K562 (cell line): ENCODE results near the gene HLTF. TPM values are rescaled to one million over a fixed set of nuclear protein-coding genes. Genes with fewer than 3 reads are reported as not detected.

ENCODE experiments used
- ATAC-seq: fragments of 200-7000 bp; cut with Tn5 transposase; 3 replicates; pipeline ENCODE4 v1.9.1; 2020; ENCODE audit warnings: moderate library complexity
- BruUV-seq: library from RNA; stranded (reverse); fragments of 400-500 nt; replicated peaks from 2 replicates; lab custom pipeline; 2021; lab: Mats Ljungman, UMichigan
- CTCF ChIA-PET: fragments of 300-600 bp; formaldehyde crosslinking; extraction: SDS; loops from one replicate; lab custom pipeline; 2021; ENCODE audit warnings: low intra/inter-chr PET ratio; lab: Yijun Ruan, JAX
- POLR2A ChIA-PET: fragments of 300-600, 350-650 bp; sonication (Branson Sonifier 250); formaldehyde crosslinking; extraction: SDS; loops from one replicate; lab custom pipeline; 2021; ENCODE audit warnings: antibody characterized with exemption, inconsistent platforms; lab: Yijun Ruan, JAX
- DNase-seq, 4 experiments: peaks; one replicate each; pipeline versions ENCODE4 v3.0.0 to v3.0.0-alpha.2; 2011 to 2018; ENCODE audit warnings: low spot score in 3 of 4, mixed read lengths in 3 of 4; ENCODE audit errors: extremely low read depth in 1 of 4
- FAIRE-seq: peaks from 2 replicates; lab custom pipeline; 2011; peaks lifted over from hg19 to GRCh38; lab: Jason Lieb, UNC
- H2AFZ ChIP-seq: 2 replicates; pipeline ENCODE4 v1.6.0; 2011; ENCODE audit warnings: low read depth, low read length, control low read depth, inconsistent platforms
- H3K27ac ChIP-seq: fragments of 200-600 bp; 3 replicates; pipeline ENCODE4 v1.8.0; 2011; ENCODE audit warnings: low read depth, mild to moderate bottlenecking, control low read depth, inconsistent platforms, low read length, moderate library complexity, mixed read lengths; ENCODE audit errors: extremely low read depth
- H3K27me3 ChIP-seq, 2 experiments: fragments of 300-600 bp in 1 of 2; 2 replicates in 1 of 2; 3 replicates in 1 of 2; pipeline versions ENCODE4 v1.6.0 to v1.8.0; 2011; ENCODE audit warnings: inconsistent platforms in 2 of 2, low read length in 2 of 2, mild to moderate bottlenecking in 1 of 2, mixed read lengths in 1 of 2, moderate library complexity in 1 of 2; ENCODE audit not compliant: control insufficient read depth in 2 of 2, insufficient read depth in 2 of 2
- H3K36me3 ChIP-seq: fragments of 300-600 bp; 3 replicates; pipeline ENCODE4 v1.8.0; 2011; ENCODE audit warnings: mild to moderate bottlenecking, low read length, inconsistent platforms; ENCODE audit not compliant: control insufficient read depth, insufficient read depth
- H3K4me1 ChIP-seq, 2 experiments: fragments of 200-600 bp in 1 of 2; replicated peaks in 1 of 2; 2 replicates in 1 of 2; 3 replicates in 1 of 2; pipeline versions ENCODE4 v1.5.1 to v1.8.0; 2011; ENCODE audit warnings: inconsistent platforms in 2 of 2, low read length in 2 of 2, mild to moderate bottlenecking in 1 of 2, mixed read lengths in 1 of 2, moderate library complexity in 1 of 2; ENCODE audit not compliant: control insufficient read depth in 2 of 2, insufficient read depth in 2 of 2
- H3K4me2 ChIP-seq: 2 replicates; pipeline ENCODE4 v1.6.1; 2011; ENCODE audit warnings: low read length, control low read depth, inconsistent platforms, mixed read lengths; ENCODE audit not compliant: insufficient read depth
- H3K4me3 ChIP-seq: fragments of 200-600 bp; sonication (generic), shearing (Covaris generic); 2 replicates; pipeline ENCODE4 v1.5.1; 2016; ENCODE audit warnings: control low read depth, inconsistent platforms
- H3K79me2 ChIP-seq: fragments of 200-600 bp; 3 replicates; pipeline ENCODE4 v1.8.0; 2011; ENCODE audit warnings: low read length, inconsistent platforms; ENCODE audit not compliant: control insufficient read depth, insufficient read depth
- H3K9ac ChIP-seq, 2 experiments: 2 replicates each; pipeline versions ENCODE4 v1.6.0 to v1.6.1; 2011; ENCODE audit warnings: low read depth in 2 of 2, low read length in 2 of 2, control low read depth in 1 of 2, inconsistent platforms in 1 of 2, mild to moderate bottlenecking in 1 of 2, mixed read lengths in 1 of 2; ENCODE audit not compliant: insufficient read depth in 1 of 2
- H3K9me1 ChIP-seq: one replicate; pipeline ENCODE4 v1.6.0; 2011; ENCODE audit warnings: inconsistent platforms, mild to moderate bottlenecking, low read length, moderate library complexity; ENCODE audit not compliant: control insufficient read depth, insufficient read depth
- H3K9me3 ChIP-seq: replicated peaks from 2 replicates; pipeline ENCODE4 v1.5.1; 2011; ENCODE audit warnings: low read depth, low read length, inconsistent platforms; ENCODE audit not compliant: control insufficient read depth, insufficient read depth
- H4K20me1 ChIP-seq: replicated peaks from 2 replicates; pipeline ENCODE4 v1.6.1; 2011; ENCODE audit warnings: low read length, inconsistent platforms, mixed read lengths; ENCODE audit not compliant: control insufficient read depth, insufficient read depth
- CBX2 ChIP-seq: fragments of 200-600 bp; sonication (generic); IDR thresholded peaks from one replicate; pipeline ENCODE4 v1.6.1; 2012; ENCODE audit warnings: mild to moderate bottlenecking, low read length, inconsistent platforms; ENCODE audit not compliant: insufficient read depth, poor library complexity, severe bottlenecking
- HLTF ChIP-seq: fragments of 450-650 bp; IDR thresholded peaks from 2 replicates; pipeline ENCODE4 v1.6.1; 2016
- KAT2B ChIP-seq: IDR thresholded peaks from one replicate; pipeline ENCODE4 v1.6.1; 2012; ENCODE audit warnings: low read depth, mild to moderate bottlenecking, control low read depth, inconsistent platforms, low read length, moderate library complexity
- KLF16 ChIP-seq: IDR thresholded peaks from 2 replicates; pipeline ENCODE4 v1.6.1; 2016; ENCODE audit warnings: antibody characterized with exemption
- MYBL2 ChIP-seq, 2 experiments: fragments of 450-650 bp in 1 of 2; sonication (generic) in 1 of 2; formaldehyde crosslinking in 1 of 2; IDR thresholded peaks; 2 replicates each; pipeline versions ENCODE4 v1.6.1 to v1.8.1; 2017 to 2022; ENCODE audit warnings: borderline replicate concordance in 1 of 2, inconsistent platforms in 1 of 2, low read depth in 1 of 2, mild to moderate bottlenecking in 1 of 2, missing genetic modification reagents in 1 of 2, moderate library complexity in 1 of 2
- SAFB2 ChIP-seq: fragments of 200-400 bp; formaldehyde crosslinking; IDR thresholded peaks from 2 replicates; pipeline ENCODE4 v1.6.1; 2018; ENCODE audit warnings: borderline replicate concordance, low read length, low read depth, moderate library complexity; ENCODE audit not compliant: severe bottlenecking
- ZNF134 ChIP-seq: fragments of 250-450 bp; sonication (Bioruptor Pico); conservative IDR thresholded peaks from 2 replicates; pipeline ENCODE4 v1.4.0; 2020
- ZNF408 ChIP-seq: fragments of 250-450 bp; sonication (Bioruptor Pico); IDR thresholded peaks from 2 replicates; pipeline ENCODE4 v1.4.0; 2020; ENCODE audit warnings: low read depth, mild to moderate bottlenecking, moderate library complexity
- WGBS: fragments of 100-300 bp; shearing (Covaris generic); methylation state at CpG from one replicate; pipeline ENCODE4 v1.1.6; 2016; ENCODE audit warnings: low coverage, mixed read lengths; ENCODE audit not compliant: insufficient coverage; ENCODE audit errors: missing lambda C conversion rate; 5-methylcytosine and 5-hydroxymethylcytosine counted together
- in situ Hi-C: fragments of 300-500 bp; cut with MboI; formaldehyde crosslinking; loops from 4 replicates; pipeline ENCODE4 v1.15.0; 2018; ENCODE audit warnings: inconsistent platforms, mixed read lengths
- intact Hi-C: fragments of 100-400 bp; cut with micrococcal nuclease; formaldehyde crosslinking; loops from 2 replicates; pipeline ENCODE4 v1.14.2; 2022
- polyA plus RNA-seq, 8 experiments: library from polyadenylated mRNA; depleted of rRNA in 4 of 8; stranded (reverse) in 5 of 8; unstranded in 3 of 8; fragments of >200 nt; fragmentation: Nextera tagmentation in 2 of 8; fragmentation: Illumina TruSeq in 1 of 8; extraction: Ambion mirVana in 2 of 8; extraction: Trizol in 1 of 8; gene quantifications; 2 replicates each; pipeline versions ENCODE4 v1.2.1 to v1.2.3, GENCODE V29; 2011 to 2014; ENCODE audit warnings: inconsistent platforms in 1 of 8, missing spikeins in 1 of 8
- total RNA-seq, 7 experiments: library from RNA; depleted of rRNA in 6 of 7; stranded (reverse); fragments of >200 nt in 6 of 7; fragmentation: Illumina TruSeq in 2 of 7; extraction: Trizol in 2 of 7; gene quantifications; 2 replicates each; pipeline versions ENCODE4 v1.2.1 to v1.2.3, GENCODE V29; 2011 to 2021; ENCODE audit warnings: low replicate concordance in 1 of 7
- TF ChIP-seq, protein P1 (sequence below): sonication (generic); formaldehyde crosslinking; IDR thresholded peaks from 2 replicates; pipeline ENCODE4 v1.8.1; 2023; ENCODE audit warnings: mild to moderate bottlenecking, missing genetic modification reagents
- TF ChIP-seq, protein P2 (sequence below): fragments of 450-650 bp; IDR thresholded peaks from 2 replicates; pipeline ENCODE4 v1.6.1; 2014; ENCODE audit warnings: low read depth, mild to moderate bottlenecking, moderate library complexity, borderline replicate concordance
- TF ChIP-seq, protein P3 (sequence below): sonication (generic); formaldehyde crosslinking; IDR thresholded peaks from 2 replicates; pipeline ENCODE4 v1.8.1; 2022; ENCODE audit warnings: missing genetic modification reagents
- TF ChIP-seq, protein P4 (sequence below), 2 experiments: fragments of 250-450 bp in 1 of 2; fragments of 450-650 bp in 1 of 2; sonication (Bioruptor Pico) in 1 of 2; IDR thresholded peaks; 2 replicates each; pipeline versions ENCODE4 v1.6.1 to v1.8.0; 2016 to 2021; ENCODE audit warnings: mild to moderate bottlenecking in 2 of 2, moderate library complexity in 2 of 2, missing compliant biosample characterization in 1 of 2, missing genetic modification characterization in 1 of 2
- TF ChIP-seq, protein P5 (sequence below): fragments of 450-650 bp; formaldehyde crosslinking; IDR thresholded peaks from 2 replicates; pipeline ENCODE4 v1.4.0; 2022; ENCODE audit warnings: mild to moderate bottlenecking, moderate library complexity

HLTF gene
- total and polyA plus RNA-seq, 9 of the 15 experiments (the other 6 are each of a cell fraction or from before 2014, with no cell fraction given) = 35.1 to 82.4 (median 50.4) TPM

DNA sequence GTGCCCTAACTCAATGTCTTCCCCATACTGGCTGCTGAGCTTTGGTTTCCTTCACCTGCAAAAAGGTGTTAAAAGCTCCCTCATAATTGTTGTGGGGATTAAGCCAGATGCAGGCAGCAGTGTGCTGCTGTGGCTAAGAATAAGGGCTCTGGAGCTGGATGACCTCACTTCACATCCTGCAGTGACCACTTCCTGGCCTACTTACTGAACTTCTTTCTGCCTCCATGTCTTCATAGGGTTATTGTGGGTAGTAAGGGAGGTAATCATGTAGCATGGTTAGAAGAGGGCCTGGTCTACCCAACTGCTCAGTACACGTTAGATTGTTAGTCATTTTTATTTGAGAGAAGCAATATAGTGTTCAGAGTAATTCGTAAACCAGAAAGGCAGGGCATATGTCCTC, 76.6 kb downstream of the HLTF start:
- no peaks in the 10 kb centered on the region for H3K27me3 ChIP-seq
- FAIRE-seq (no peak), DNase-seq (no peak), ATAC-seq (no peak)
- BruUV-seq = no TSS peak
- no peaks in the 10 kb centered on the region for H4K20me1 ChIP-seq
- peaks cover 27% of the 10 kb centered on the region for H3K36me3 ChIP-seq
- no peak overlapping the region for H3K27ac ChIP-seq
- in situ Hi-C loops = no loop called here
- no peak overlapping the region for H2AFZ ChIP-seq
- no peak overlapping the region for H3K4me3 ChIP-seq
- intact Hi-C loops = no loop called here
- no peaks in the 10 kb centered on the region for H3K9me3 ChIP-seq
- no peaks in the 10 kb centered on the region for H3K79me2 ChIP-seq
- ChIA-PET CTCF (no interaction called here), POLR2A (no interaction called here)
- TF ChIP-seq ZNF134 (CRISPR knock-in tag) (no peak), ZNF408 (no peak), MYBL2 (IDR thresholded peaks at IDR 0.05; ENCODE audit: low read depth) (no peak), MYBL2 (CRISPR knock-in tag; IDR thresholded peaks at IDR 0.05; ENCODE audit: borderline replicate concordance) (no peak), SAFB2 (no peak), KLF16 (no peak), HLTF (no peak), CBX2 (no peak), KAT2B (no peak)
- TF ChIP-seq, protein P1, sequence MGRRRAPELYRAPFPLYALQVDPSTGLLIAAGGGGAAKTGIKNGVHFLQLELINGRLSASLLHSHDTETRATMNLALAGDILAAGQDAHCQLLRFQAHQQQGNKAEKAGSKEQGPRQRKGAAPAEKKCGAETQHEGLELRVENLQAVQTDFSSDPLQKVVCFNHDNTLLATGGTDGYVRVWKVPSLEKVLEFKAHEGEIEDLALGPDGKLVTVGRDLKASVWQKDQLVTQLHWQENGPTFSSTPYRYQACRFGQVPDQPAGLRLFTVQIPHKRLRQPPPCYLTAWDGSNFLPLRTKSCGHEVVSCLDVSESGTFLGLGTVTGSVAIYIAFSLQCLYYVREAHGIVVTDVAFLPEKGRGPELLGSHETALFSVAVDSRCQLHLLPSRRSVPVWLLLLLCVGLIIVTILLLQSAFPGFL (CRISPR knock-in tag) = no peak
- TF ChIP-seq, protein P2, sequence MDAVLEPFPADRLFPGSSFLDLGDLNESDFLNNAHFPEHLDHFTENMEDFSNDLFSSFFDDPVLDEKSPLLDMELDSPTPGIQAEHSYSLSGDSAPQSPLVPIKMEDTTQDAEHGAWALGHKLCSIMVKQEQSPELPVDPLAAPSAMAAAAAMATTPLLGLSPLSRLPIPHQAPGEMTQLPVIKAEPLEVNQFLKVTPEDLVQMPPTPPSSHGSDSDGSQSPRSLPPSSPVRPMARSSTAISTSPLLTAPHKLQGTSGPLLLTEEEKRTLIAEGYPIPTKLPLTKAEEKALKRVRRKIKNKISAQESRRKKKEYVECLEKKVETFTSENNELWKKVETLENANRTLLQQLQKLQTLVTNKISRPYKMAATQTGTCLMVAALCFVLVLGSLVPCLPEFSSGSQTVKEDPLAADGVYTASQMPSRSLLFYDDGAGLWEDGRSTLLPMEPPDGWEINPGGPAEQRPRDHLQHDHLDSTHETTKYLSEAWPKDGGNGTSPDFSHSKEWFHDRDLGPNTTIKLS = no peak
- TF ChIP-seq, protein P3, sequence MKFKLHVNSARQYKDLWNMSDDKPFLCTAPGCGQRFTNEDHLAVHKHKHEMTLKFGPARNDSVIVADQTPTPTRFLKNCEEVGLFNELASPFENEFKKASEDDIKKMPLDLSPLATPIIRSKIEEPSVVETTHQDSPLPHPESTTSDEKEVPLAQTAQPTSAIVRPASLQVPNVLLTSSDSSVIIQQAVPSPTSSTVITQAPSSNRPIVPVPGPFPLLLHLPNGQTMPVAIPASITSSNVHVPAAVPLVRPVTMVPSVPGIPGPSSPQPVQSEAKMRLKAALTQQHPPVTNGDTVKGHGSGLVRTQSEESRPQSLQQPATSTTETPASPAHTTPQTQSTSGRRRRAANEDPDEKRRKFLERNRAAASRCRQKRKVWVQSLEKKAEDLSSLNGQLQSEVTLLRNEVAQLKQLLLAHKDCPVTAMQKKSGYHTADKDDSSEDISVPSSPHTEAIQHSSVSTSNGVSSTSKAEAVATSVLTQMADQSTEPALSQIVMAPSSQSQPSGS (CRISPR knock-in tag) = no peak
- TF ChIP-seq, protein P4, sequence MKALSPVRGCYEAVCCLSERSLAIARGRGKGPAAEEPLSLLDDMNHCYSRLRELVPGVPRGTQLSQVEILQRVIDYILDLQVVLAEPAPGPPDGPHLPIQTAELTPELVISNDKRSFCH (CRISPR knock-in tag; IDR thresholded peaks at IDR 0.05) = no peak
- TF ChIP-seq, protein P4 (tag; IDR thresholded peaks at IDR 0.05) = no peak
- TF ChIP-seq, protein P5, sequence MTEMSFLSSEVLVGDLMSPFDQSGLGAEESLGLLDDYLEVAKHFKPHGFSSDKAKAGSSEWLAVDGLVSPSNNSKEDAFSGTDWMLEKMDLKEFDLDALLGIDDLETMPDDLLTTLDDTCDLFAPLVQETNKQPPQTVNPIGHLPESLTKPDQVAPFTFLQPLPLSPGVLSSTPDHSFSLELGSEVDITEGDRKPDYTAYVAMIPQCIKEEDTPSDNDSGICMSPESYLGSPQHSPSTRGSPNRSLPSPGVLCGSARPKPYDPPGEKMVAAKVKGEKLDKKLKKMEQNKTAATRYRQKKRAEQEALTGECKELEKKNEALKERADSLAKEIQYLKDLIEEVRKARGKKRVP (CRISPR knock-in tag) = no peak
- H3K4me1 ChIP-seq = no peaks in the 10 kb centered on the region
- WGBS = 96% methylated on average over 2 of the region's 2 CpGs
- H3K9me1 ChIP-seq = no peaks in the 10 kb centered on the region
- no peak overlapping the region for H3K9ac ChIP-seq
- H3K4me2 ChIP-seq = no peak overlapping the region
